ENCODE data around the gene PARD6B. TPM values are rescaled to one million over a fixed set of nuclear protein-coding genes. Genes with fewer than 3 reads are reported as not detected.

The PARD6B gene
- polyA plus RNA-seq, 1 donor from 2014 or later: 5.9 TPM

GRCh38 chr20:50750145-50750671 is 18.8 kb downstream of the PARD6B start:
- H3K9me3 ChIP-seq (ENCODE audit: low read length): no peaks in the 10 kb centered on the region
- no peaks in the 10 kb centered on the region for H3F3A ChIP-seq (ENCODE audit: insufficient read depth, low read length, poor library complexity, severe bottlenecking)
- H2AFZ ChIP-seq (ENCODE audit: low read depth, low read length): no peak overlapping the region
- H3K4me3 ChIP-seq (ENCODE audit: low read length): no peak overlapping the region
- TF ChIP-seq MXI1 (conservative IDR thresholded peaks at IDR 0.05; ENCODE audit: poor library complexity, severe bottlenecking) (no peak), EP300 (conservative IDR thresholded peaks at IDR 0.05; ENCODE audit: poor library complexity, severe bottlenecking) (no peak), TAF1 (IDR thresholded peaks at IDR 0.05; ENCODE audit: low read depth) (no peak), POLR2AphosphoS5 (IDR thresholded peaks at IDR 0.05) (no peak)
- no peaks in the 10 kb centered on the region for H4K20me1 ChIP-seq (ENCODE audit: insufficient read depth)
- H3K27me3 ChIP-seq (ENCODE audit: insufficient read depth, low read depth, low read length): no peaks in the 10 kb centered on the region
- H3K9ac ChIP-seq (ENCODE audit: low read length): no peak overlapping the region
- no peak overlapping the region for H3K27ac ChIP-seq (ENCODE audit: low read length)
- no peaks in the 10 kb centered on the region for H3K79me2 ChIP-seq (replicated peaks; ENCODE audit: insufficient read depth, low read length)
- H3K4me2 ChIP-seq (ENCODE audit: low read length): no peak overlapping the region
- H3K36me3 ChIP-seq (ENCODE audit: insufficient read depth, low read length): no peaks in the 10 kb centered on the region
- H3K9me2 ChIP-seq (ENCODE audit: insufficient read depth, low read length): no peaks in the 10 kb centered on the region

DNA sequence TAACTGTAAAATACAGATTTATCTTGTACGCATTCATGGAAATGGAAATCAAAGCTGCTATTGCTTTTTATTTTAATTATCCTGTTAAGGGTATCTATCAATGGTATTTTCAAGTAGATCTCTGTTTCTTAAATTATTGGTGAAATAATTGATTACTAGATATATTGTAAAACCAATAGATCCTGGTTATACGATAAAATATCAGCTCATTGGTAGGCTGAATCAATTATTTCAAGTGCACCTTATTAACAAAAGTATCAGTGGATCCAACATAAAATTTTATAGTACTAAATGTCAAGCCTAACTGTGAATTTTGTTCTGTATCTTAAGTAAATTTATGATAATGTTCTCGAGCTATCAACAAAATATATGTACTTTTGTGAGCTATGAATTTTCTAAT is 21.8 kb downstream of the PARD6B start:
- no peak overlapping the region for H3K9ac ChIP-seq (ENCODE audit: low read length)
- no peak overlapping the region for H3K4me2 ChIP-seq (ENCODE audit: low read length)
- H3K9me2 ChIP-seq (ENCODE audit: insufficient read depth, low read length): no peaks in the 10 kb centered on the region
- no peaks in the 10 kb centered on the region for H3K9me3 ChIP-seq (ENCODE audit: low read length)
- no peaks in the 10 kb centered on the region for H3K79me2 ChIP-seq (replicated peaks; ENCODE audit: insufficient read depth, low read length)
- H3K4me3 ChIP-seq (ENCODE audit: low read length): no peak overlapping the region
- TF ChIP-seq EP300 (conservative IDR thresholded peaks at IDR 0.05; ENCODE audit: poor library complexity, severe bottlenecking) (no peak), SMC3 (conservative IDR thresholded peaks at IDR 0.05; ENCODE audit: poor library complexity) (no peak), POLR2AphosphoS5 (IDR thresholded peaks at IDR 0.05) (no peak)
- TF ChIP-seq, protein P1, sequence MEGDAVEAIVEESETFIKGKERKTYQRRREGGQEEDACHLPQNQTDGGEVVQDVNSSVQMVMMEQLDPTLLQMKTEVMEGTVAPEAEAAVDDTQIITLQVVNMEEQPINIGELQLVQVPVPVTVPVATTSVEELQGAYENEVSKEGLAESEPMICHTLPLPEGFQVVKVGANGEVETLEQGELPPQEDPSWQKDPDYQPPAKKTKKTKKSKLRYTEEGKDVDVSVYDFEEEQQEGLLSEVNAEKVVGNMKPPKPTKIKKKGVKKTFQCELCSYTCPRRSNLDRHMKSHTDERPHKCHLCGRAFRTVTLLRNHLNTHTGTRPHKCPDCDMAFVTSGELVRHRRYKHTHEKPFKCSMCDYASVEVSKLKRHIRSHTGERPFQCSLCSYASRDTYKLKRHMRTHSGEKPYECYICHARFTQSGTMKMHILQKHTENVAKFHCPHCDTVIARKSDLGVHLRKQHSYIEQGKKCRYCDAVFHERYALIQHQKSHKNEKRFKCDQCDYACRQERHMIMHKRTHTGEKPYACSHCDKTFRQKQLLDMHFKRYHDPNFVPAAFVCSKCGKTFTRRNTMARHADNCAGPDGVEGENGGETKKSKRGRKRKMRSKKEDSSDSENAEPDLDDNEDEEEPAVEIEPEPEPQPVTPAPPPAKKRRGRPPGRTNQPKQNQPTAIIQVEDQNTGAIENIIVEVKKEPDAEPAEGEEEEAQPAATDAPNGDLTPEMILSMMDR (IDR thresholded peaks at IDR 0.05; ENCODE audit: poor library complexity, severe bottlenecking): no peak
- no peak overlapping the region for H2AFZ ChIP-seq (ENCODE audit: low read depth, low read length)
- H3F3A ChIP-seq (ENCODE audit: insufficient read depth, low read length, poor library complexity, severe bottlenecking): no peaks in the 10 kb centered on the region
- H3K36me3 ChIP-seq (ENCODE audit: insufficient read depth, low read length): no peaks in the 10 kb centered on the region
- no peaks in the 10 kb centered on the region for H3K27me3 ChIP-seq (ENCODE audit: insufficient read depth, low read depth, low read length)
- H3K27ac ChIP-seq (ENCODE audit: low read length): no peak overlapping the region
- no peaks in the 10 kb centered on the region for H4K20me1 ChIP-seq (ENCODE audit: insufficient read depth)

- Histone ChIP-seq H2AFZ (ENCODE audit: low read depth, low read length) (no peak overlapping the region), H3K9me3 (ENCODE audit: low read length) (no peaks in the 10 kb centered on the region), H3K27ac (ENCODE audit: low read length) (no peak overlapping the region), H3K4me2 (ENCODE audit: low read length) (no peak overlapping the region), H3K4me3 (ENCODE audit: low read length) (no peak overlapping the region), H3K9me2 (ENCODE audit: insufficient read depth, low read length) (no peaks in the 10 kb centered on the region), H4K20me1 (ENCODE audit: insufficient read depth) (no peaks in the 10 kb centered on the region), H3F3A (ENCODE audit: insufficient read depth, low read length, poor library complexity, severe bottlenecking) (no peaks in the 10 kb centered on the region), H3K79me2 (replicated peaks; ENCODE audit: insufficient read depth, low read length) (no peaks in the 10 kb centered on the region), H3K9ac (ENCODE audit: low read length) (no peak overlapping the region), H3K36me3 (ENCODE audit: insufficient read depth, low read length) (no peaks in the 10 kb centered on the region), H3K27me3 (ENCODE audit: insufficient read depth, low read depth, low read length) (no peaks in the 10 kb centered on the region)
- TF ChIP-seq EP300 (conservative IDR thresholded peaks at IDR 0.05; ENCODE audit: poor library complexity, severe bottlenecking): no peak
- TF ChIP-seq MXI1 (conservative IDR thresholded peaks at IDR 0.05; ENCODE audit: poor library complexity, severe bottlenecking): no peak
- TF ChIP-seq, protein P2, sequence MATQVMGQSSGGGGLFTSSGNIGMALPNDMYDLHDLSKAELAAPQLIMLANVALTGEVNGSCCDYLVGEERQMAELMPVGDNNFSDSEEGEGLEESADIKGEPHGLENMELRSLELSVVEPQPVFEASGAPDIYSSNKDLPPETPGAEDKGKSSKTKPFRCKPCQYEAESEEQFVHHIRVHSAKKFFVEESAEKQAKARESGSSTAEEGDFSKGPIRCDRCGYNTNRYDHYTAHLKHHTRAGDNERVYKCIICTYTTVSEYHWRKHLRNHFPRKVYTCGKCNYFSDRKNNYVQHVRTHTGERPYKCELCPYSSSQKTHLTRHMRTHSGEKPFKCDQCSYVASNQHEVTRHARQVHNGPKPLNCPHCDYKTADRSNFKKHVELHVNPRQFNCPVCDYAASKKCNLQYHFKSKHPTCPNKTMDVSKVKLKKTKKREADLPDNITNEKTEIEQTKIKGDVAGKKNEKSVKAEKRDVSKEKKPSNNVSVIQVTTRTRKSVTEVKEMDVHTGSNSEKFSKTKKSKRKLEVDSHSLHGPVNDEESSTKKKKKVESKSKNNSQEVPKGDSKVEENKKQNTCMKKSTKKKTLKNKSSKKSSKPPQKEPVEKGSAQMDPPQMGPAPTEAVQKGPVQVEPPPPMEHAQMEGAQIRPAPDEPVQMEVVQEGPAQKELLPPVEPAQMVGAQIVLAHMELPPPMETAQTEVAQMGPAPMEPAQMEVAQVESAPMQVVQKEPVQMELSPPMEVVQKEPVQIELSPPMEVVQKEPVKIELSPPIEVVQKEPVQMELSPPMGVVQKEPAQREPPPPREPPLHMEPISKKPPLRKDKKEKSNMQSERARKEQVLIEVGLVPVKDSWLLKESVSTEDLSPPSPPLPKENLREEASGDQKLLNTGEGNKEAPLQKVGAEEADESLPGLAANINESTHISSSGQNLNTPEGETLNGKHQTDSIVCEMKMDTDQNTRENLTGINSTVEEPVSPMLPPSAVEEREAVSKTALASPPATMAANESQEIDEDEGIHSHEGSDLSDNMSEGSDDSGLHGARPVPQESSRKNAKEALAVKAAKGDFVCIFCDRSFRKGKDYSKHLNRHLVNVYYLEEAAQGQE (IDR thresholded peaks at IDR 0.05; ENCODE audit: borderline replicate concordance): no peak
- no peak for TF ChIP-seq SMC3 (conservative IDR thresholded peaks at IDR 0.05; ENCODE audit: poor library complexity)
- TF ChIP-seq, protein P1 (IDR thresholded peaks at IDR 0.05; ENCODE audit: poor library complexity, severe bottlenecking): no peak
- no peak for TF ChIP-seq RAD21 (conservative IDR thresholded peaks at IDR 0.05)
- no peak for TF ChIP-seq POLR2AphosphoS5 (IDR thresholded peaks at IDR 0.05)
- no peak for TF ChIP-seq TAF1 (IDR thresholded peaks at IDR 0.05; ENCODE audit: low read depth)
- no peak for TF ChIP-seq EZH2 (IDR thresholded peaks at IDR 0.05; ENCODE audit: borderline replicate concordance, insufficient read depth, low read length, poor library complexity, severe bottlenecking)
Observed at GRCh38 chr20:50754420-50754819, 23.0 kb downstream of the PARD6B start.

Measured in neural cell (in vitro differentiated cells).